ENCODE measurements around the gene DIP2C. TPM values are rescaled to one million over a fixed set of nuclear protein-coding genes. Genes with fewer than 3 reads are reported as not detected.

Gene DIP2C
- total RNA-seq, 1 donor from 2014 or later, result 18.4 TPM

DNA sequence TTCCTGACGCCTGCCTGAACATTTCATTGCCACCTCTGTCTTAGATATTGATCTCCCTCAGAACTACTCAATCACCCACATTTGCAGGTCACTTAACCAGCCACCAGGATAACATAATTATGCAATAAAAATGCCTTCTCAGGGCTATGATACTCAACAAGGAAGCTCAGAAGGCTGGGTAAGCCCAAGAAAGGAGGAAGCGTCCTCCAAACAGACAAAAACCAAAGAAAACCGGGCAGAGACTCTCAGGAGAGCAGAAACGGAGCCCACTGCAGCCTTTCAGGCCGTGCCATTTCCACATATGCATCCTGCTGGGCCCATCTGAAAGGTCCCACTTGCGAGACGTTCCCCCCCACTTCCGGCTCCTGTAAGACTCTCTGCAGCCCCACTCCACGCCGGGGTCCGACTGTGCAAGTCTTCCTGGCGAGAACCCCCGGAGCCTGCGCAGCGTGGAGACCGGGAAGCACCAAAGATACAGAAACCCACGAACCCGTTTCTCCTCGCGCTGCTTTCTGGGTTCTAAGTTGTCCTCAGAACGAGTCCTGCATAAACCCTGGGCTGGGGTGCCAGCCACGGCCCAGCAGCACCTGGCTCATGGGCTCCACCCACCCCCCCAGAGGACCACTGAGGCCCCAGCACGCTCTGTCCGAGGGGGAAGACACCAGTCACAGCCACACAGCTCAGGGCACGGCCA lies 83.7 kb downstream of the DIP2C start:
- H3K27me3 ChIP-seq, result no peaks in the 10 kb centered on the region

DNA sequence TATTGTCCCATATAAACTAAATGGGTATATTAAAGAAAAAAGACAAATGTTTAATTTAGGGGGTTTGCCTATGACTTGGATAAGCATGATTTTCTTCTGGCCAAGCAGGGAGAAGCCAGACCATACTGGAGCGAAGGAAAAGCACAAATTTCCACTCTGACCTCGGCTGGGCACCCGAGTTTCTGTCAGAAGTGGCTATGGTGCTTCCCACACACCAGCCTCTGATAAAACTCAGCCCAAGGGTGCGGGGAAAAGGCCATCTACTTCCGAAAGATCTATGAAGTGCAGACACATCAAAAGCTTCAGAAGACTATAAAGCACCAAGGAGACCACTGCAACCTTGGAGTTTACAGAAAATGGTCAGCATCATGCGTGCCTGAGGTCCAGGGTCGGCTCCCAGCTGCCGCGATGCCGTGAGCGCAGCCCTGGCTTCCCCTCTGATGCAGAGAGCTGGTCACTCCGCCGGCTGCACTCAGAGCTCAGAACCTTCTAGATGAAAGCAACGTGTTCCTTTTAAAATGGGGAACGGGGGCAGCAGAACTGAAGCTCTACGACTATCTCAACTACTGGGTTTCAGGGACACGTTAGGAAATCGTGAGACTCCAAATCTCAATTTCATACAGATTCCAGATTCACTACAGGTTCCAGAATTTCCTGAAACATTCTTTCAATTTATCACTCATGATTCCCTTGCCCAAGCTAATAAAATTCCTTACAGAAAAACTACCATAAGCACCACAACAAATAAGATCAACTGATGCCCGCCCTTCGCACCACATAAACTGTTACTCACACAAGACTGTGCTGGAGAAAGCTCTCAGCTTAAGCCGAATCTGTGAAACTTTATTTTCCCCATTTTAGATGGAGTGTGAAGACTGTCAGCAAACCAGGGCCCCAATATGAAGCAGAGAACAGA lies 84.5 kb downstream of the DIP2C start:
- Histone ChIP-seq H3K27me3 (no peaks in the 10 kb centered on the region), H3K9me3 (no peaks in the 10 kb centered on the region), H3K27ac (no peak overlapping the region), H3K36me3 (no peaks in the 10 kb centered on the region), H3K4me1 (peaks cover 45% of the 10 kb centered on the region), H3K4me3 (no peak overlapping the region)
- no peak for DNase-seq (ENCODE audit: extremely low spot score in 2 of 2)
- intact Hi-C loops (cut with DNase I), result no loop called here
- no peak for TF ChIP-seq POLR2A (IDR thresholded peaks at IDR 0.05)
- no peak for TF ChIP-seq POLR2AphosphoS5 (IDR thresholded peaks at IDR 0.05; ENCODE audit: insufficient read depth in 1 of 2, low read depth in 1 of 2)
- TF ChIP-seq, protein P1, sequence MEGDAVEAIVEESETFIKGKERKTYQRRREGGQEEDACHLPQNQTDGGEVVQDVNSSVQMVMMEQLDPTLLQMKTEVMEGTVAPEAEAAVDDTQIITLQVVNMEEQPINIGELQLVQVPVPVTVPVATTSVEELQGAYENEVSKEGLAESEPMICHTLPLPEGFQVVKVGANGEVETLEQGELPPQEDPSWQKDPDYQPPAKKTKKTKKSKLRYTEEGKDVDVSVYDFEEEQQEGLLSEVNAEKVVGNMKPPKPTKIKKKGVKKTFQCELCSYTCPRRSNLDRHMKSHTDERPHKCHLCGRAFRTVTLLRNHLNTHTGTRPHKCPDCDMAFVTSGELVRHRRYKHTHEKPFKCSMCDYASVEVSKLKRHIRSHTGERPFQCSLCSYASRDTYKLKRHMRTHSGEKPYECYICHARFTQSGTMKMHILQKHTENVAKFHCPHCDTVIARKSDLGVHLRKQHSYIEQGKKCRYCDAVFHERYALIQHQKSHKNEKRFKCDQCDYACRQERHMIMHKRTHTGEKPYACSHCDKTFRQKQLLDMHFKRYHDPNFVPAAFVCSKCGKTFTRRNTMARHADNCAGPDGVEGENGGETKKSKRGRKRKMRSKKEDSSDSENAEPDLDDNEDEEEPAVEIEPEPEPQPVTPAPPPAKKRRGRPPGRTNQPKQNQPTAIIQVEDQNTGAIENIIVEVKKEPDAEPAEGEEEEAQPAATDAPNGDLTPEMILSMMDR (IDR thresholded peaks at IDR 0.05), result no peak

More for the DNA sequence above, 83.7 kb downstream of the DIP2C start:
- Histone ChIP-seq H3K9me3 (no peaks in the 10 kb centered on the region), H3K4me3 (no peak overlapping the region), H3K36me3 (no peaks in the 10 kb centered on the region), H3K4me1 (peaks cover 42% of the 10 kb centered on the region), H3K27ac (no peak overlapping the region)
- intact Hi-C loops (cut with DNase I), result no loop called here
- TF ChIP-seq POLR2A (IDR thresholded peaks at IDR 0.05) (no peak), POLR2AphosphoS5 (IDR thresholded peaks at IDR 0.05; ENCODE audit: insufficient read depth in 1 of 2, low read depth in 1 of 2) (no peak)
- TF ChIP-seq, protein P1 (IDR thresholded peaks at IDR 0.05), result no peak
- no peak for DNase-seq (ENCODE audit: extremely low spot score in 2 of 2)

DNA sequence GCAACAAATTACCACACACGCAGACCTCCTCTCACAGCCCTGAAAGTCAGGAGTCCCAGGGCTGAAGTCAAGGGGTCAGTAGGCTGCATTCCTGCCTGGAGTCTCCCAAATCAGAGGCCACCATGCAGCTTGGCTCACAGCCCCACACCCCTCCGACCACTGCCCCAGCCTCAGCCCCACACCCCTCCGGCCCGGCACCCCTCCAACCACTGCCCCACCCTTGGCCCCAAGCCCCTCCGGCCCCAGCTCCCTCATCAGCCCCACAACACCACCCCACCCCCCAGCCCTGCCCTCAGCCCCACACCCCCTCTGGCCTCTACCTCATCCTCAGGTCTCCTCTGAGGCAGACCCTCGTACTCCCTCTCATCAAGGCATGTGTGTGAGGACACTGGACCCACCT lies 85.7 kb downstream of the DIP2C start:
- Histone ChIP-seq H3K9me3 (no peaks in the 10 kb centered on the region), H3K27me3 (no peaks in the 10 kb centered on the region), H3K36me3 (no peaks in the 10 kb centered on the region), H3K4me3 (no peak overlapping the region), H3K4me1 (peaks cover 52% of the 10 kb centered on the region), H3K27ac (no peak overlapping the region)
- TF ChIP-seq POLR2AphosphoS5 (IDR thresholded peaks at IDR 0.05; ENCODE audit: insufficient read depth in 1 of 2, low read depth in 1 of 2), result no peak
- TF ChIP-seq, protein P1 (IDR thresholded peaks at IDR 0.05), result no peak
- no peak for TF ChIP-seq POLR2A (IDR thresholded peaks at IDR 0.05)
- intact Hi-C loops (cut with DNase I), result no loop called here
- DNase-seq (ENCODE audit: extremely low spot score in 2 of 2), result no peak

DNA sequence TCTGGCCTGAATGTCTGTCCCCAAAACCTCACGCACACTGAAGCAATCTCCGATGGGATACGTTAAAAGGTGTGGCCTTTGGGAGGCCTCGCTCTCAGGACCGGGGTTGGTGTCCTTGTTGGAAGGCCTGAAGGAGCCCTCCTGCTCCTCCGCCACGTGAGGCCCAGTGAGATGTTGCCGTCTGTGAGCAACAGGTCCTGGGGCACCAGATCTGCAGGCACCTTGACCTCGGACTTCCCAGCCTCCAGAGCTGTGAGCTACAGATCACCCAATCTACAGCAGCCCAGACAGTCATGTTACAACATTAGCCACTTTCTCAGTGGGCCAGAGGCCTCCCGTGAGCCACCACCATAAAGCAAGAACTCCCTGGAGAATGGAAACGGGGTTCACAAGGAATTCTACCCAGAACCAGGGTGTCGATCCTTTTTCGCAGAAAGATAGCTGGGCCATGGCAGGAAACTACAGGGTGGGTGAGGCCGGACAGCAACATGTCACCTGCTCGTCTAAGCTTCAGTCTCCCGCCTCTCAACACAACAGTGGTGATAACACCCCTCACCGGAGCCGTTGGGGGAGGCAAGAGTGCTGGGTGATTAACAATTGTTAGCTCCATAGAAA lies 87.0 kb downstream of the DIP2C start:
- DNase-seq (ENCODE audit: extremely low spot score in 2 of 2), result no peak
- Histone ChIP-seq H3K36me3 (no peaks in the 10 kb centered on the region), H3K27me3 (no peaks in the 10 kb centered on the region), H3K27ac (no peak overlapping the region), H3K4me1 (peaks cover 60% of the 10 kb centered on the region), H3K9me3 (no peaks in the 10 kb centered on the region), H3K4me3 (no peak overlapping the region)
- TF ChIP-seq POLR2AphosphoS5 (IDR thresholded peaks at IDR 0.05; ENCODE audit: insufficient read depth in 1 of 2, low read depth in 1 of 2) (no peak), POLR2A (IDR thresholded peaks at IDR 0.05) (no peak)
- TF ChIP-seq, protein P1 (IDR thresholded peaks at IDR 0.05), result no peak
- intact Hi-C loops (cut with DNase I), result no loop called here
